Activated CD4-positive, alpha-beta T cell treated with anti-CD3 and anti-CD28 coated beads, Interleukin-2, amount 50 U/mL, for 4 hours (primary cell): ENCODE results near the gene PNPLA1.
A peak's percentile ranks its signal among the peaks of the same experiment; 100 is the strongest.
"Not testable (repeated sequence)": the region's sequence is repeated elsewhere in the genome, so short reads cannot be mapped to it uniquely, and the experiment has no call there.

Source experiments
- DNase-seq, 2 experiments: peaks; one replicate each; pipeline ENCODE4 v3.0.0-alpha.2; 2020

The PNPLA1 gene

DNA sequence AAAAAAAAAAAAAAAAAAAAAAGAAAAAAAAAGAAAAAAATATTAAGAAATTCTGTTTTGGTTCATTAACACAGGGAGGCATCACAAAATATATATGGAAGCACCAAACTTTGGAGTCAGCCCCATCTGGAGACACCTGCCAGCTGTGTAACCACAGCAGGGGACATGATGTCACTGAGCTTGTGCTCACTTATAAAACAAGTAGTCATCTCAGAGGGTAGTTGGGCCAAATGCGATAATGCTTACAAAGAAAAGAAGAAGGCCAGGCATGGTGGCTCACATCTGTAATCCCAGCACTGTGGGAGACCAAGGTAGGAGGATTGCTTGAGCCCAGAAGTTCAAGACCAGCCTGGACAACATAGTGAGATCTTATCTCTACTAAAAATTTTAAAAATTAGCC lies 68.0 kb downstream of the PNPLA1 start:
- DNase-seq = no peak

DNA sequence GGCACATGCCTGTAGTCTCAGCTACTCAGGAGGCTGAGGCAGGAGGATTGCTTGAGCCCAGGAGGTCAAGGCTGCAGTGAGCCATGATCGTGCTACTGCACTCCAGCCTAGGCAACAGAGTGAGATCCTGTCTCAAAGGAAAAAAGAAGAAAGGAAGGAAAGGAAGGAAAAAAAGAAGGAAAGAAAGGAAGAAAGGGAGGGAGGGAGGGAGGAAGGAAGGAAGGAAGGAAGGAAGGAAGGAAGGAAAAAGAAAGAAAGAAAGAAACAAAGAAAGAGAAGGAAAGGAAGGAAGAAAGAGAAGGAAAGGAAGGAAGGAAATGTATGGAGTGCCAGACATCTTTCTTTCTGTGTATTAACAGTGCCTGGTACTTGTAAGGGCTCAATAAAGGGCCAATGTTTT lies 68.4 kb downstream of the PNPLA1 start:
- DNase-seq = not testable (repeated sequence)

DNA sequence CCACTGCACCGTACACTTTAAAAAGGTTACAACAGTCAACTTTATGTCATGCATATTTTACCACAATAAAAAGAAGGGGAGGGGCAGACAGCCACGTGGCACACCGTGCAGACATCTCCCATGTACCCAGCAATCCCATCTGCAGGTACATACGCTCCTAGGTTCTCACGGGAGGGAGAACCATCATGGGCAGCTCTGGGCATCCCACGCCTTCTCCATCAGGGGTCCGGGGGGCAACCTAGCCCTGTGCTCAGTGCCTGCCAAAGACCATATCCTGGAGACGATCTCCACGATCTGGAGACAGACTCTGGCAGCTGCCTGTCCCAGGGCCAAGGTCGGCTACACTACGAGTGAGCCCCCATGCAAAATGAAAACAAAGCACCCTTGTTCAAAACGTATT lies 69.3 kb downstream of the PNPLA1 start:
- DNase-seq = no peak

DNA sequence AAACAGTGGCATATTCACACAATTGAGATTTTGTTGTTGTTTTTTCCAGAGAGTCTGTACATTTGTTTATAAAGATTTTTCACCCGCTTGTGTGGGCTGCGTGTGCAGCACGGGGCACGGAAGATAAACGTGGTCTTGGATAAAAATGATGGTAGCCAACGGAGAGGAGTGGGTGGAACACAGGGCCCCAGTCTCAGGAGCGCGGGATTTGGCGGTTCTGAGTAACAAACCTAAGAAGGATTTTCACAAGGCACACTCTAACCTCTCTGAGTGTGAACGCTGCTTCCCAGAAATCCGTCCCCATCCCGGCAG lies 70.4 kb downstream of the PNPLA1 start:
- no peak for DNase-seq

- DNase-seq = peak; percentile 73 to 74
Observed at GRCh38 chr6:36340618-36341454, 71.0 kb downstream of the PNPLA1 start.

GRCh38 chr6:36343109-36343680 lies 73.3 kb downstream of the PNPLA1 start:
- DNase-seq = no peak

GRCh38 chr6:36345681-36346466 lies 76.0 kb downstream of the PNPLA1 start:
- DNase-seq = no peak

DNA sequence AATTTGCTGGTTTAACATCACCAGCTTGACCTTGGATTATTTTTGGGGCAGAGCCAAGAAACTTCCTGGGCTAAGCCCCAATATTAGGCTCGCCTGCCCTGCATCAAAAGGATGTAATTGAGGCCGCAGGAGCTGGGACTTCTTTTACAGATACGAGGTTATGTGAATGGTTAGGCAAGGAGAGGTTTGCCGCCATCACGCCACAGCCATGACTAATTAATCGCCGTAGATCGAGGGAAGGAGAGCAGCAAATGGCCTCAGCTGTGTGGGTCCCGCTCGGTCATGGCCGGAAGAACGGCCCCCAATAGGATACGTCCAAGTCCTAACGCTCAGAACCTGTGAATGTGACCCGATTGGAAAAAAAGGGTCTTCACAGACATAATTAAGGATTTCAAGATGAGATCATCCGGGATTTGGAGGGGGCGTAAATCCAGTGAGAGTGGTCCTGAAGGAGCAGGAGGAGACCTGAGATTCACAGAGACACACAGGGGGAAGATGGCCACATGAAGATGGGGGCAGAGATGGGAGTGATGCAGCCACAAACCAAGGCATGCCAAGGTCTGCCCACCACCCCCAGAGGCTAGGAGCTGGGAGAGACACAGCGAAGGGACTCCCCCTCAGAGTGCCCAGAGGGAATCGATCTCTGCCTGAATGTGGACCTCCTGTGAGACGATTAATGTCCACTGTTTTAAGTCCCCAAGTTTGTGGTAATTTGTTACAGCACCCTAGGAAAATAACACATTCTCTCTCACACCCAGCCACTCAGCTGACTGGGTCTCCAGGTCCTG lies 76.8 kb downstream of the PNPLA1 start:
- DNase-seq = no peak

DNA sequence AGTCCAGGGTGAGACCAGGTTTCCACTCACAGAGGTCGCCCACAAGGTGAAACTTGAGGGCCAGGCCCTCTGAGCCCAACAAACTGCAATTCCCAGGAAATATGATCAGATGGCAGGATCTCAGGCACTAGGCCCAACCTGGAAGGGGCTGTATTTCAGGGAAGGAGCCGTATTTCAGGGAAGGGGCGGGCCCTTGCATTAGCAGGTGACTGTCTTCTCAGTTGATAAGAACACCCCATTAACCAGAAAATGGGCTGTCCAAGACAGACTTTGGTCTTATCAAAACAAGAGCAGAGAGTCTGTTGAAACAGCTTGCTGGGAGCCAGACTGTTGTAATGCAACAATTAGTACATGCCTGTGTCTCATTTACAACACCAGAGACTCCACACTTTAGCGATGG lies 77.8 kb downstream of the PNPLA1 start:
- DNase-seq = no peak

GRCh38 chr6:36349240-36349639 lies 79.4 kb downstream of the PNPLA1 start:
- no peak for DNase-seq

GRCh38 chr6:36350082-36350481 lies 80.2 kb downstream of the PNPLA1 start:
- DNase-seq = no peak

DNA sequence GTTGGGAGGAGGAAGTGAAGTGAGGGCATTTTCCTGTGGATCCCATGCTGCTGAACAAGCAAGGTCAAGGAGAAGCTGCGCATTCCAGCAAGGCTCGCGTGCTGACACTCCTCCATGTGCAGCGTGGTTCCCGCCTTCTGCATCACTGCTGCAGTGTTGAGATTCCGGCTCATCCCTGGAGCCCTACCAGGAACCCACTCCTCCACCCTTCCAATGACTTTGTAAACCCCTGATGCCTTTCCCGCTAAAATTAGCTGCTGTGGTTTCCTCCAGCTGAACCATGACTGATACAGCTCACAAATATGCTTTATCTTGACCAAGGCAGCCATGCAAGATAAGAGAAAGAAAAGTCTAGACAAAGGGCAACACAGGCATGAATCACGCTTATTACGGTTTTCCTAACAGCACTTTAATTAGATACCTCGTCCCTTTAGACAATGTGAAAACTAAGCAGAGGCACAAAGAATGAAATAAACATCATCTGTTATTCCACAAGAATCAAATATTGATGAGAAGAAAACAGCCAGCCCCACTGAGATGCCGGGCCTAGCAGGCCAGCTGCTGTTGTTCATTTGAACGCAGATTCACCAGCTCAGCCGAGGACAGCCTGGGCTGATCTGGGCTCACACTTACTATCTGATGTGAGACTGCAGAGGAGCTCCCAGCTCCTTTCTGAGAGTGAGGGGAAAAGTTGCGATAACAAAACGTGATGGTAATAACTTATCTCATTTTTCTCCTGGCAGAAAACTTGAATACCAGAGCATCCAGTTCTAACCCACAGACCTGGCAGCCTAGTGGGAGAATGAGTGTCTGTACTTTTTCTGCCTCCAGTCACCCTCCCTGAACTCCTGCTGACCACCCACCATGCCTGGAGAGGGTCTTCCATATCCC lies 81.1 kb downstream of the PNPLA1 start:
- no peak for DNase-seq

- DNase-seq = no peak
Observed at GRCh38 chr6:36352477-36353157, 82.8 kb downstream of the PNPLA1 start.

- DNase-seq = no peak
Observed at GRCh38 chr6:36353411-36353915, 83.6 kb downstream of the PNPLA1 start.

DNA sequence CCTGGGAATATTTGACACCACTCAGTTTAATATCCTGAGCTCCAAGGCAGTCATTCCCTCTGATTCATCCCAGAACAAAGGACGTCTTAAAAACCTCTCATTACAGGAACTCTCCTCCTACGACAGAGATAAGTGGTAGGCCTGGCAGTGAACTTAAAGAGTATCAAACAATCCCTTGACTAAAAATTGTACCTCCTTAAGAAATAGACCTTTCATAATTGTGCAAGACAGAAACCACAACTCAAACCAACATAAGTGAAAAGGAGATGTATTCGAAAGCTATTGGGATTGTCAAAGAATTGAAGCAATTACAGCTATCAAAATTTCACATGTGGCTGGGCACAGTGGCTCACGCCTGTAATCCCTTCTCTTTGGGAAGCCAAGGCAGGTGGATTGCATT lies 86.0 kb downstream of the PNPLA1 start:
- no peak for DNase-seq

- no peak for DNase-seq
Observed at GRCh38 chr6:36357872-36358225, 88.0 kb downstream of the PNPLA1 start.
